Inflammatory macrophage treated with lipopolysaccharide for 1 hour (primary cell): Measurements from ENCODE around the gene TRIM71.

Experiments used
- DNase-seq, 2 donors: peaks; one replicate each; pipeline ENCODE4 v3.0.0-alpha.2; 2020 to 2022

The TRIM71 gene

GRCh38 chr3:32868719-32869512 is 51.1 kb downstream of the TRIM71 start:
- DNase-seq, result no peak

- no peak for DNase-seq
Measured at GRCh38 chr3:32869513-32870047, 51.8 kb downstream of the TRIM71 start.

GRCh38 chr3:32870373-32871095 is 52.7 kb downstream of the TRIM71 start:
- DNase-seq, result no peak

- DNase-seq, result no peak
Measured at GRCh38 chr3:32871273-32871672, 53.5 kb downstream of the TRIM71 start.

- DNase-seq, result no peak
Measured at GRCh38 chr3:32872487-32873382, 54.9 kb downstream of the TRIM71 start.

- DNase-seq, result peak; percentile 28 to 30
Measured at GRCh38 chr3:32873531-32874130, 55.8 kb downstream of the TRIM71 start.

GRCh38 chr3:32876920-32877319 is 59.1 kb downstream of the TRIM71 start:
- DNase-seq, result no peak

GRCh38 chr3:32877598-32877997 is 59.8 kb downstream of the TRIM71 start:
- DNase-seq, result no peak

- no peak for DNase-seq
Measured at GRCh38 chr3:32880225-32880624, 62.4 kb downstream of the TRIM71 start.

- DNase-seq, result no peak
Measured at GRCh38 chr3:32881624-32882023, 63.8 kb downstream of the TRIM71 start.

- DNase-seq, result no peak
Measured at GRCh38 chr3:32882189-32882588, 64.4 kb downstream of the TRIM71 start.

- no peak for DNase-seq
Measured at GRCh38 chr3:32882603-32883025, 64.8 kb downstream of the TRIM71 start.

- no peak for DNase-seq
Measured at GRCh38 chr3:32883817-32884216, 66.0 kb downstream of the TRIM71 start.

GRCh38 chr3:32884591-32884990 is 66.8 kb downstream of the TRIM71 start:
- DNase-seq, result no peak

- no peak for DNase-seq
Measured at GRCh38 chr3:32885283-32885901, 67.6 kb downstream of the TRIM71 start.

GRCh38 chr3:32886296-32886695 is 68.5 kb downstream of the TRIM71 start:
- DNase-seq, result no peak

GRCh38 chr3:32886911-32887310 is 69.1 kb downstream of the TRIM71 start:
- no peak for DNase-seq

- DNase-seq, result no peak
Measured at GRCh38 chr3:32888739-32889138, 70.9 kb downstream of the TRIM71 start.

GRCh38 chr3:32890420-32891276 is 72.9 kb downstream of the TRIM71 start:
- no peak for DNase-seq

- no peak for DNase-seq
Measured at GRCh38 chr3:32891365-32891764, 73.6 kb downstream of the TRIM71 start.
